A549 (cell line): ENCODE measurements around the gene IRAK1.

Experiments
- CEBPB ChIP-seq, 2 experiments: fragments of >200 bp in 1 of 2; sonication (Bioruptor Twin) in 1 of 2; formaldehyde crosslinking in 1 of 2; IDR thresholded peaks; 2 replicates each; pipeline ENCODE4 v1.6.1; 2012 to 2016
- CHD2 ChIP-seq: fragments of 150-350 bp; IDR thresholded peaks from 2 replicates; pipeline ENCODE4 v1.6.1; 2014; ENCODE audit warnings: low read length; ENCODE audit not compliant: partially characterized antibody
- CTCF ChIP-seq: fragments of >200 bp; sonication (Bioruptor Twin); formaldehyde crosslinking; IDR thresholded peaks from 3 replicates; pipeline ENCODE4 v1.5.1; 2016
- HDAC2 ChIP-seq: fragments of 200-600 bp; sonication (generic); IDR thresholded peaks from 2 replicates; pipeline ENCODE4 v1.6.1; 2016
- HOXB13 ChIP-seq: fragments of 250-450 bp; sonication (Bioruptor Pico); IDR thresholded peaks from 2 replicates; pipeline ENCODE4 v1.5.0; 2020; ENCODE audit warnings: low read depth, mild to moderate bottlenecking, moderate library complexity
- POLR2A ChIP-seq: IDR thresholded peaks from 2 replicates; pipeline ENCODE4 v1.6.1; 2012; ENCODE audit warnings: mild to moderate bottlenecking, low read length
- POLR2AphosphoS2 ChIP-seq: conservative IDR thresholded peaks from 2 replicates; pipeline ENCODE4 v1.6.1; 2012; ENCODE audit warnings: low read length, improper control_type of control experiment, inconsistent platforms
- RFX5 ChIP-seq: fragments of 450-650 bp; IDR thresholded peaks from 2 replicates; pipeline ENCODE4 v1.7.1; 2014; ENCODE audit warnings: antibody characterized with exemption, mild to moderate bottlenecking, moderate library complexity

GRCh38 chrX:154030266-154030665 lies 10.6 kb upstream of the IRAK1 start:
- TF ChIP-seq CEBPB (IDR thresholded peaks at IDR 0.05): no peak
- no peak for TF ChIP-seq POLR2A
- TF ChIP-seq CTCF: no peak
- TF ChIP-seq HDAC2: no peak
- no peak for TF ChIP-seq RFX5
- TF ChIP-seq CHD2: no peak
- TF ChIP-seq HOXB13 (CRISPR knock-in tag): no peak
- no peak for TF ChIP-seq POLR2AphosphoS2
